ENCODE data around the gene KIF17. TPM values are rescaled to one million over a fixed set of nuclear protein-coding genes. Genes with fewer than 3 reads are reported as not detected.

The KIF17 gene
- total and polyA plus RNA-seq, 2 of the 4 experiments (the other 2 are of a cell fraction) = 4.5 to 5.7 TPM

- Histone ChIP-seq H3K79me1 (ENCODE audit: low read depth in 1 of 2, low read length in 2 of 2) (no peaks in the 10 kb centered on the region), H3K56ac (ENCODE audit: extremely low read depth, insufficient read depth, low read length) (peak overlapping the region; percentile 68; the same call in 1 of the 2 replicates), H3K27me3 (ENCODE audit: control insufficient read depth, insufficient read depth, low read length) (no peaks in the 10 kb centered on the region), H2AFZ (replicated peaks; ENCODE audit: low read length, poor library complexity) (peak overlapping the region; percentile 89), H3K9me3 (ENCODE audit: control insufficient read depth, insufficient read depth, low read length) (no peaks in the 10 kb centered on the region), H2BK5ac (ENCODE audit: low read depth, low read length, poor library complexity, severe bottlenecking) (peak overlapping the region; percentile 66), H3K23ac (ENCODE audit: low read depth, low read length) (0 out of 2 replicates have a peak overlapping the region, but pooled peaks have one; percentile 11), H4K5ac (ENCODE audit: low read depth, low read length) (peak overlapping the region; percentile 95; the same call in 1 of the 2 replicates), H4K20me1 (ENCODE audit: insufficient read depth, low read length) (no peaks in the 10 kb centered on the region), H2BK15ac (ENCODE audit: low read depth, low read length) (peak overlapping the region; percentile 62), H3K4me3 (ENCODE audit: insufficient read depth, low read depth, low read length) (no peak overlapping the region), H3K9me1 (ENCODE audit: insufficient read depth, low read length) (peaks cover 10% of the 10 kb centered on the region), H3K18ac (ENCODE audit: low read depth, low read length) (peak overlapping the region; percentile 61; the same call in 1 of the 2 replicates), H3K9ac (ENCODE audit: low read depth, low read length) (no peak overlapping the region), H2BK120ac (ENCODE audit: low read depth, low read length) (peak overlapping the region; percentile 77), H3K4ac (ENCODE audit: low read depth, low read length) (peak overlapping the region; percentile 71), H3K27ac (ENCODE audit: insufficient read depth, low read length) (peak overlapping the region; percentile 1; the same call in 1 of the 2 replicates), H2AK9ac (replicated peaks; ENCODE audit: low read depth, low read length, poor library complexity) (no peak overlapping the region), H2BK20ac (ENCODE audit: low read depth, low read length) (peak overlapping the region; percentile 84), H4K8ac (ENCODE audit: low read depth in 2 of 2, low read length in 2 of 2) (peak overlapping the region; percentile 6 to 54; a peak in 1 of 4 replicates), H3K4me2 (ENCODE audit: low read depth, low read length) (no peak overlapping the region), H3K4me1 (ENCODE audit: control insufficient read depth, insufficient read depth, low read length) (peaks cover 15% of the 10 kb centered on the region), H2AK5ac (ENCODE audit: low read depth, low read length) (peak overlapping the region; percentile 80; the same call in 1 of the 2 replicates), H3K36me3 (ENCODE audit: control insufficient read depth, insufficient read depth, low read length) (no peaks in the 10 kb centered on the region), H3K14ac (replicated peaks; ENCODE audit: low read depth, low read length) (peak overlapping the region; percentile 4), H4K91ac (ENCODE audit: insufficient read depth, low read depth, low read length) (peak overlapping the region; percentile 53)
- 0% methylated on average over 2 of the region's 3 CpGs; no CpG with 5 or more reads in 1 of the 2 experiments for WGBS, 2 experiments (ENCODE audit: extremely low coverage in 2 of 2, insufficient read length in 1 of 2)
- DNase-seq (no peak), ATAC-seq (ENCODE audit: low read depth) (no peak)
- BruUV-seq (replicated peaks) = no TSS peak
- CTCF ChIA-PET = interaction anchor here (0.7 to 1.2 kb wide), 2 partner anchors 20 to 39 kb away, joined by 3 to 9 read pairs; no protein-coding TSS in a partner anchor
- intact Hi-C loops (cut with micrococcal nuclease) (no loop called here), dilution Hi-C loops (cut with HindIII; ENCODE audit: low sequenced_read_pairs, unreplicated experiment) (no loop called here), in situ Hi-C loops (cut with MboI; ENCODE audit: low sequenced_read_pairs) (no loop called here)
- POLR2A ChIA-PET (ENCODE audit: unreplicated experiment) = no interaction called here
- TF ChIP-seq CEBPB (IDR thresholded peaks at IDR 0.05; ENCODE audit: low read depth, low read length) (no peak), RFX5 (IDR thresholded peaks at IDR 0.05; ENCODE audit: low read depth, low read length) (no peak), RCOR1 (IDR thresholded peaks at IDR 0.05; ENCODE audit: insufficient replicate concordance, low read length) (peak; percentile 21)
Measured at GRCh38 chr1:20614131-20614579, 103.7 kb downstream of the KIF17 start.

Other genes with a start within 250 kb of the KIF17 start
- 10.2 and 28.9 TPM in 2 replicates for gene CAMK2N1, start 231.8 kb downstream of the KIF17 start, total RNA-seq (2012; rRNA removed)
- gene CAMK2N1, start 231.8 kb downstream of the KIF17 start, polyA plus RNA-seq (2012; rRNA removed) = 44.4 and 46.8 TPM in 2 replicates
- 19.7 and 21.1 TPM in 2 replicates for gene MUL1, start 209.9 kb downstream of the KIF17 start, total RNA-seq (2012; rRNA removed)
- 20.6 and 20.7 TPM in 2 replicates for gene MUL1, start 209.9 kb downstream of the KIF17 start, polyA plus RNA-seq (2012; rRNA removed)
- gene FAM43B, start 165.4 kb downstream of the KIF17 start, total RNA-seq (2012; rRNA removed) = not detected in 2 replicates
- gene FAM43B, start 165.4 kb downstream of the KIF17 start, polyA plus RNA-seq (2012; rRNA removed) = 0.05 and 0.09 TPM in 2 replicates
- gene CDA, start 128.9 kb downstream of the KIF17 start, total RNA-seq (2012; rRNA removed) = 0.90 and 1.4 TPM in 2 replicates
- gene CDA, start 128.9 kb downstream of the KIF17 start, polyA plus RNA-seq (2012; rRNA removed) = 9.4 and 10.7 TPM in 2 replicates
- gene PINK1, start 84.5 kb downstream of the KIF17 start, total RNA-seq (2012; rRNA removed) = 52.9 and 55.3 TPM in 2 replicates
- 55.2 and 57.8 TPM in 2 replicates for gene PINK1, start 84.5 kb downstream of the KIF17 start, polyA plus RNA-seq (2012; rRNA removed)
- gene DDOST, start 56.6 kb downstream of the KIF17 start, total RNA-seq (2012; rRNA removed) = 155 and 179 TPM in 2 replicates
- 414 and 477 TPM in 2 replicates for gene DDOST, start 56.6 kb downstream of the KIF17 start, polyA plus RNA-seq (2012; rRNA removed)
- 6.7 and 7.2 TPM in 2 replicates for gene SH2D5, start 14.7 kb upstream of the KIF17 start, total RNA-seq (2012; rRNA removed)
- 13.5 and 14.4 TPM in 2 replicates for gene SH2D5, start 14.7 kb upstream of the KIF17 start, polyA plus RNA-seq (2012; rRNA removed)
- 88.4 and 111 TPM in 2 replicates for gene HP1BP3, start 69.3 kb upstream of the KIF17 start, total RNA-seq (2012; rRNA removed)
- gene HP1BP3, start 69.3 kb upstream of the KIF17 start, polyA plus RNA-seq (2012; rRNA removed) = 146 and 151 TPM in 2 replicates

Measured in IMR-90 (cell line).